Stimulated activated naive CD8-positive, alpha-beta T cell treated with anti-CD3 and anti-CD28 coated beads, Interleukin-15, amount 100 ng/mL, for 72 hours (primary cell): ENCODE data around the gene SCG5.
"Not testable (repeated sequence)": the region's sequence is repeated elsewhere in the genome, so short reads cannot be mapped to it uniquely, and the experiment has no call there.

Experiments
- ATAC-seq: fragments of 150-1000 bp; cut with Tn5 transposase; 2 replicates; pipeline ENCODE4 v1.10.0; 2021; ENCODE audit warnings: mild to moderate bottlenecking, moderate library complexity
- DNase-seq, 2 donors: peaks; one replicate each; pipeline ENCODE4 v3.0.0; 2021 to 2022
- H3K27ac Mint-ChIP-seq, 2 donors: one replicate each; pipeline ENCODE4 v1.8.0; 2022; ENCODE audit warnings: mild to moderate bottlenecking in 2 of 2, mixed read lengths in 2 of 2, moderate library complexity in 2 of 2
- H3K27me3 Mint-ChIP-seq: one replicate; pipeline ENCODE4 v1.8.0; 2022; ENCODE audit warnings: mixed read lengths
- H3K4me1 Mint-ChIP-seq: one replicate; pipeline ENCODE4 v1.8.0; 2022; ENCODE audit warnings: mild to moderate bottlenecking, mixed read lengths
- H3K4me3 Mint-ChIP-seq, 2 donors: one replicate each; pipeline ENCODE4 v1.8.0; 2022; ENCODE audit warnings: mild to moderate bottlenecking in 2 of 2, mixed read lengths in 2 of 2, moderate library complexity in 1 of 2
- H3K9me3 Mint-ChIP-seq, 2 donors: one replicate each; pipeline ENCODE4 v1.8.0; 2022; ENCODE audit warnings: mixed read lengths in 2 of 2

SCG5 gene, protein sequence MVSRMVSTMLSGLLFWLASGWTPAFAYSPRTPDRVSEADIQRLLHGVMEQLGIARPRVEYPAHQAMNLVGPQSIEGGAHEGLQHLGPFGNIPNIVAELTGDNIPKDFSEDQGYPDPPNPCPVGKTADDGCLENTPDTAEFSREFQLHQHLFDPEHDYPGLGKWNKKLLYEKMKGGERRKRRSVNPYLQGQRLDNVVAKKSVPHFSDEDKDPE

DNA sequence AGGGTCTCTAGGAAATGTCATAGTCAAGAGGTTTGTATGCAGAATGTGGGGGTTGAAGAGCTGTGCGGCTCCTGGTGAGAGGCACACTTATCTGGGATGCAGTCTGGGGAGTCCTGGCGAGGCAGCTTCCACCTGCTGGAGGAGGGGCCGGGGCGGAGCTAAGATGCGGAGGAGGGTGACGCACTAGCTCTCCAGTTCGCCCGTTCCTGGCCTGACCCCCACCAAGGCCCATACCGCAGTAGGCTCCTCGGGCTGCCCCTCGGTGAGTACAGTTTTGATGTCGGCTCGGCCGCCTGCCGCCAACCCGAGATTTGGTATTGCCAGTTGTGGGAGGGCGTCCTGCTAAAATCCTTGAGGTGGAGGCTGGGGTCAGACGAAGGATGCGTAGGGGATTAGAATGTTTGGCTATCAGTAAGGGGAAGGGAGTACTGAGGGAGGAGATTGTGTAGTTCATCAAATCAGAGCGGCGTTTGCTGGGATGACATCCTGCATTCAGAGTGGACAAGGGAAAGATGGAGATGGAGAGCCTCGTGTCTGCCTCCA is at the start of gene SCG5:
SCG5 (plus strand) TSS at position 194 of the 543 bp plus-strand sequence. CDS start 1,883 bp downstream, outside the sequence.
- H3K4me1 Mint-ChIP-seq = peaks cover 6% of the 10 kb centered on the region
- peak within 1 kb of the TSS in 1 of 2 donors; percentile 71 for H3K27ac Mint-ChIP-seq
- ATAC-seq = no peak
- H3K27me3 Mint-ChIP-seq = peaks cover 11% of the 10 kb centered on the region
- H3K9me3 Mint-ChIP-seq = no peaks in the 10 kb centered on the region
- no peak within 1 kb of the TSS for H3K4me3 Mint-ChIP-seq
- no peak for DNase-seq

DNA sequence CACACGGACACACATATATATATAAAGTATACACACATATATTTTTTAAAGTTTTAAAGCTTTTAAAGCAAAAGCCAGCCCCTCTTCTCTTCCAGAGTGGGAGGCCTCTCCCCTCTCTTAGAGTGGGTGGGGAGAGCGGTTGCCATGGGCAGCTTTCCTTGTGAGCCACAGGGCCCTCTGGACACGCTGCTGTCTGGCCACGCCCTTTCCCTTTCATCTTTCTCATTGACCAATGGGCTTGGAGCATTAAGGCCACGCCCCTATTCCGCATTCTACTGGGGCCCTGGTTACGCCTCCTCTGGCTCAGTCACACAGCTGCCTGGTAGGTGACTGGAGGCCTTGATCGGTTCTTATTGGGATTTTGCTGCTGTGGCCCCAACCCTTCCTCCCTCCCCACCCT is 48.4 kb upstream of the SCG5 start, which contains the start of gene GOLGA8N:
GOLGA8N (plus strand) TSS at position 306 of the 400 bp plus-strand sequence.
- H3K9me3 Mint-ChIP-seq, H3K4me1 Mint-ChIP-seq, H3K4me3 Mint-ChIP-seq, ATAC-seq, DNase-seq, H3K27ac Mint-ChIP-seq, H3K27me3 Mint-ChIP-seq: not testable (repeated sequence)

DNA sequence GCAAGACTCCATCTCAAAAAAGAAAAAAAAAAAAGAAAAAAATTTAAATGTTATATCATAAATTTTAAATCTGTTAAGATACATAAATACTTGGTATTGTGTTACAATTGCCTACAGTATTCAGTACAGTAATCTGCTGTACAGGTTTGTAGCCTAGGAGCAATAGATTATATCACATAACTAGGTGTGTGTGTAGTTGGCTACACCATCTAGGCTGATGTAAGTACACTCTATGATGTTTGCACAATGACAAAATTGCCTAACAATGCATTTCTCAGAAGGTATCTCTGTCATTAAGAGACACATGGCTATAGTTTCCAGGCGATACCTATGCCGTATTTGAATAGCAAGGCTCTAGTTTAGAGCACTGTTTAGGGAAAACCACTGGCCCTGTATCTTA is 32.0 kb upstream of the SCG5 start:
- ATAC-seq, H3K27me3 Mint-ChIP-seq, H3K27ac Mint-ChIP-seq, H3K4me3 Mint-ChIP-seq, DNase-seq, H3K4me1 Mint-ChIP-seq, H3K9me3 Mint-ChIP-seq: not testable (repeated sequence)

DNA sequence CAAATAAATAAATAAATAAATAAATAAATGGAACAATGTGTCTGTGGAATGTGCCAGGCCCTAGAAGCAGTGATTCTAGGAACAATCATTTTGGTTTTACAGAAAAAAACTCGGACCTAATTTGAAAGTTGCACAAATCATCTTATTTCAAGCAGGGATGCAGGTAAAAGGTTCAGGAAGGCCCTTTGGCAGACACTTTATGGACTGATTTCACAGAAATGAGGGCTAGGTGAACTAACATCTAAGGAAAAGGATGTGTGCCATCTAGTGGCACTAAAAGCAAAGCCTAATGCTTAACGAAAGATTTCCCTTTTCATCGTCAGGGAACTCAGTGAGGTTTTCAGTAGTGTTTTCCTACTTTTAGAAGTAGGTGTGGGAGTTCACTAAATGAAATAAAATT is 30.8 kb upstream of the SCG5 start:
- H3K9me3 Mint-ChIP-seq, DNase-seq, H3K4me3 Mint-ChIP-seq, ATAC-seq, H3K27me3 Mint-ChIP-seq, H3K4me1 Mint-ChIP-seq, H3K27ac Mint-ChIP-seq: not testable (repeated sequence)

DNA sequence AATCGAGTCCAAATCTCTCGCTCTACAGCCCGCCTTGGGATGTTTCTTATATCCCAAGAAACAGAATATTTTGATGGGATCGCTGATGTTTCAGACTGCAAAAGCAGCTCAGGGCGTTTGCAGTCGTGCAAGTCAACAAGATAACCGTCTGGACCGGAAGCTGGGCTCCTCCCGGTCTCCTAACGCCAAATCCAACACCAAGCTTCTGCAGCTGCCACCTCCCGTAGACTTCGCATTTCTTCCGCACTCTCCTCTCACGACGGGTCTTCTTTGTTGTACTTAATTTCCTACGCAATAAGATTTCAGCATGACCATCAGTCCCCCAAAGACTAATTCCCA is 26.8 kb upstream of the SCG5 start:
- Mint-ChIP-seq H3K4me1 (peaks cover 16% of the 10 kb centered on the region), H3K27ac (peak overlapping the region; percentile 98), H3K4me3 (peak overlapping the region; percentile 92 to 93)
- not testable (repeated sequence) for H3K9me3 Mint-ChIP-seq, DNase-seq, H3K27me3 Mint-ChIP-seq
- ATAC-seq = peak; percentile 35

DNA sequence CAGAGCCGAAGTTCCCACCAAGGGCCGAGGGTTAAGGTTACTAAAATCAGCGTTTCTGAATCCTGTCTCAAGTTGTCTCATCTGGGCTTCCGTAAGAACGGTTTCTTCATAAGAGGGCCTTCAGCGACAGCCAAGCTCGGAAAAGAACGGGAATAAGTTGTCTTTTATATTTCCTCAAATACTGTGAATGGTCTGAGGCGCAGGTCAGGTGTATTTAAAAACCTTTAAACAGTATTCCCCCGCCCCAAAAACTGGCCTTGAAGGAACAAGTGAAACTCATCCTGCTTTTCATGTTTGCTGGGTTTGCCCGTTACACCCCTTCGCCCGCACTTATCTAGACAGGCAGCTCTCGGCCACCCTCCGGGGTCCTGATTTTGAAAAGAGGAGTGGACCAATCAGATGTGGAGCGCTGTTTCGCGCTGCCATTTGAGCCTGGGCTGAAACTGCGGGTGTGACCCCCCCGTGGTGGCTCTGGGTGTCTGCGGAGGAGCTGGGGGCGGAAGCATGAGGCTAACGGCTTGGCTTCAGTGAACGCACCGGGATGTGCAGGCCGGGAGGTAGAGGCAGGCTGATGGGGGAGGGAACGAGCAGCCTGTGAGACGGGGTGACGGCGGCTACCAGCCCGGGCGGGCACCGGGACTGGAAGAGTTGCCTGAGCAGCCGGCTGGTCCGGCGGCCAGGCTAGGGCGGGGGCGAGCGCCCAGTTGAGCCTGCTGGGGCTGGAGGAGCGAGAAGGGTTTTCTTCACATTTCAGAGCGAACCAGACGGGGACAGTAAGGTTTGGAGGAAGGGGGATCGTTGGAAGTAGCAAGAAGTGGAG is 26.2 kb upstream of the SCG5 start, which contains the start of gene ARHGAP11A:
ARHGAP11A (plus strand) TSS at position 454 of the 820 bp plus-strand sequence. CDS start 708 bp downstream, outside the sequence.
- DNase-seq = peak; percentile 82 to 92
- not testable (repeated sequence) for H3K27me3 Mint-ChIP-seq, H3K9me3 Mint-ChIP-seq
- H3K4me1 Mint-ChIP-seq = peaks cover 16% of the 10 kb centered on the region
- peak within 1 kb of the TSS; percentile 92 to 93 for H3K4me3 Mint-ChIP-seq
- H3K27ac Mint-ChIP-seq = peak within 1 kb of the TSS; percentile 98
- ATAC-seq = peak; percentile 95

DNA sequence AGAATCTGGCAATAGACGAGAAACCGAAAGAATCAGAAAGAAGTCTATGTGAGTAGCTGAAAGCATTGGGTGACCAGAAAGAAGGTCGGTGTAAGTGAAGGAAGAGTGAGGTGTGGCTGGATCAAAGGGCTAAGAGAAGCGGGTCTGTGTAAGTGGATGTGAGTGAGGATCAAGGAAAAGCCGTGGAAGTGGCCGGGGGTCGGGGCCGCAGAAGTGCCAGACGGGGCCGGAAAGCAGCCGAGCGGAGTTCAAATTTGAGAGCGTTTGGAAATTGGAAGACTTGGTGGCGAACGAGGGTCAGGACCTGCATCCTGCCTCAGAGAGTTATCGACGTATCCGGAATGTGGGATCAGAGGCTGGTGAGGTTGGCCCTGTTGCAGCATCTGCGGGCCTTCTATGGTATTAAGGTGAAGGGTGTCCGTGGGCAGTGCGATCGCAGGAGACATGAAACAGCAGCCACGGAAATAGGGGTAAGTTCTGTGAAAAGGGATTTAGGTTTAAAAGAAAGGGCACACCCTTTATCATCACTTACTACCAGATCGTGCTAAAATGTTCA is 25.6 kb upstream of the SCG5 start:
- peak overlapping the region; percentile 92 to 93 for H3K4me3 Mint-ChIP-seq
- H3K27me3 Mint-ChIP-seq, H3K9me3 Mint-ChIP-seq: not testable (repeated sequence)
- ATAC-seq (peak; percentile 33), DNase-seq (peak; percentile 2 to 23)
- H3K4me1 Mint-ChIP-seq = peaks cover 16% of the 10 kb centered on the region
- peak overlapping the region; percentile 98 for H3K27ac Mint-ChIP-seq

DNA sequence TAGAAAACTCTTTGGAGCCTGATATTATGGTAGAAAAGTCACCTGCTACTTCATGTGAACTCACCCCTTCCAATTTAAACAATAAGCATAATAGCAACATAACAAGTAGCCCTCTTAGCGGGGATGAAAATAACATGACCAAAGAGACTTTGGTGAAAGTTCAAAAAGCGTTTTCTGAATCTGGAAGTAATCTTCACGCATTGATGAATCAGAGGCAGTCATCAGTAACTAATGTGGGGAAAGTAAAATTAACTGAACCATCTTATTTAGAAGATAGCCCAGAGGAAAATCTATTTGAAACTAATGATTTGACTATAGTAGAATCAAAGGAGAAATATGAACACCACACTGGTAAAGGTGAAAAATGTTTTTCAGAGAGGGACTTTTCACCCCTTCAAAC is 5.1 kb upstream of the SCG5 start:
- Mint-ChIP-seq H3K4me1 (peaks cover under 1% of the 10 kb centered on the region), H3K27me3 (peaks cover 4% of the 10 kb centered on the region), H3K4me3 (no peak overlapping the region), H3K9me3 (no peaks in the 10 kb centered on the region), H3K27ac (no peak overlapping the region)
- no peak for ATAC-seq
- DNase-seq = no peak

DNA sequence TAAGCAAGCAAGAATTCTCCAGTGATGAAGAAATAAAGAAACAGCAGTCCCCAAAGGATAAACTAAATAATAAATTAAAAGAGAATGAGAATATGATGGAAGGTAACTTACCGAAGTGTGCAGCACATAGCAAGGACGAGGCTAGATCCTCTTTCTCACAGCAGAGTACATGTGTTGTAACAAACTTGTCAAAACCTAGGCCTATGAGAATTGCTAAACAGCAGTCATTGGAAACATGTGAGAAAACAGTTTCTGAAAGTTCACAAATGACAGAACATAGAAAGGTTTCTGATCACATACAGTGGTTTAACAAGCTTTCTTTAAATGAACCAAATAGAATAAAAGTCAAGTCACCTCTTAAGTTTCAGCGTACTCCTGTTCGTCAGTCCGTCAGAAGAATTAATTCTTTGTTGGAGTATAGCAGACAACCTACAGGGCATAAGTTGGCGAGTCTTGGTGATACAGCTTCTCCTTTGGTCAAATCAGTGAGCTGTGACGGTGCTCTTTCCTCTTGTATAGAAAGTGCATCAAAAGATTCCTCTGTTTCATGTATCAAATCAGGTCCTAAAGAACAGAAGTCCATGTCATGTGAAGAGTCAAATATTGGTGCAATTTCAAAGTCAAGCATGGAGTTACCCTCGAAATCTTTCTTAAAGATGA is 4.5 kb upstream of the SCG5 start:
- DNase-seq = no peak
- H3K4me1 Mint-ChIP-seq = peaks cover 6% of the 10 kb centered on the region
- peaks cover 11% of the 10 kb centered on the region for H3K27me3 Mint-ChIP-seq
- no peaks in the 10 kb centered on the region for H3K9me3 Mint-ChIP-seq
- no peak for ATAC-seq
- H3K4me3 Mint-ChIP-seq = no peak overlapping the region
- no peak overlapping the region for H3K27ac Mint-ChIP-seq

DNA sequence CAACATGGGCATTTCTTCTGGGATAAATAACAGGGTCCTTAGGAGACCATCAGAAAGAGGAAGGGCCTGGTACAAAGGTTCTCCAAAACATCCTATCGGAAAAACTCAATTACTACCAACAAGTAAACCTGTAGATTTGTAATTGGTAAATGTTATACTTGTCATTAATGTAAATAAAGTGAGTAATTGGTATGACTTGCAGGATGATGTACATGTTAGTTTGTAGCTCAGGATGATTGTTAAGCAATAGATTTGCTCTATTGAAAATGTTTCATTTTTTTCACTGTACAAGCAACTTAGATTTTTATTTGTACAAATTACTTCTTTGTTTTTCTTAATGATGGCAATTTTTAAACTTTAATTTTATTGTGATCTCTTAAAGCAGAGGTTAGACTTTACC is 3.8 kb upstream of the SCG5 start:
- no peak for ATAC-seq
- Mint-ChIP-seq H3K27me3 (peaks cover 11% of the 10 kb centered on the region), H3K4me3 (no peak overlapping the region), H3K27ac (no peak overlapping the region), H3K9me3 (no peaks in the 10 kb centered on the region), H3K4me1 (peaks cover 6% of the 10 kb centered on the region)
- no peak for DNase-seq

DNA sequence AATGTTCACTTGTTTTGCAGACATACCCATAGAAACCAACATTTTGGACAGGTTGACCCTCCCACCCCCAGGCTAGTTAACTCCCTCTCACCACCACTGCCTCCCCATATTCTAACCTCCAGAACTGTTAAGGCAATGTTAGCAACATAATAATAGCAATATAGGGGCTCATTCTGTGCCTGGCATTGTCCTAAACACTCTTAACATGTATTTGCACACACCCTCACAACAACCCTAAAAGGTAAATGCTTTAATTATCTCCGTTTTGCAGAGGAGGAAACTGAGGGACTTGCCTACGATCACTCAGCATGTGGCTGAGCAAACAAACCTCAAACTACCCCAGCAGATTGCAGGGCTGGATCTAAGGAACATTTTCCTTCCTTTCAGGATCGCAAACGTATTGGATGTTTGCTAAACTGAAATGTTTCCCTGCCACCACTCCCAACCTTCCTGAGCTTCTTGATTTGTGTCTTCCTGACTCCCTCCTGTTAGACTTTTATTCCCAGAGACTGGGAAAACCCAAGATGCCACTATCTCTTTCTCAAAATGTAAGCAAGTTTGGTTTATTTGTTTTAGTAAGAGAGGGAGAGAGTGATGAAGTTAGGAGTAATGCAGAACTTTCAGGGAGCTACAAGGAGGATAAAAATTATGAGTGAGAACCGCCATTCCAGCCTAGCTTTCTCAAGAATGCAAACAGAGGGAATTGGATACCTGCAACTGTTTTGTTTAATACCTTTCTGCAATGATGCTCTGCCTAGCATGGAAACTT is 1.3 kb downstream of the SCG5 start:
- ATAC-seq (no peak), DNase-seq (no peak)
- peaks cover 6% of the 10 kb centered on the region for H3K4me1 Mint-ChIP-seq
- no peak overlapping the region for H3K4me3 Mint-ChIP-seq
- no peaks in the 10 kb centered on the region for H3K9me3 Mint-ChIP-seq
- peaks cover 11% of the 10 kb centered on the region for H3K27me3 Mint-ChIP-seq
- H3K27ac Mint-ChIP-seq = no peak overlapping the region

DNA sequence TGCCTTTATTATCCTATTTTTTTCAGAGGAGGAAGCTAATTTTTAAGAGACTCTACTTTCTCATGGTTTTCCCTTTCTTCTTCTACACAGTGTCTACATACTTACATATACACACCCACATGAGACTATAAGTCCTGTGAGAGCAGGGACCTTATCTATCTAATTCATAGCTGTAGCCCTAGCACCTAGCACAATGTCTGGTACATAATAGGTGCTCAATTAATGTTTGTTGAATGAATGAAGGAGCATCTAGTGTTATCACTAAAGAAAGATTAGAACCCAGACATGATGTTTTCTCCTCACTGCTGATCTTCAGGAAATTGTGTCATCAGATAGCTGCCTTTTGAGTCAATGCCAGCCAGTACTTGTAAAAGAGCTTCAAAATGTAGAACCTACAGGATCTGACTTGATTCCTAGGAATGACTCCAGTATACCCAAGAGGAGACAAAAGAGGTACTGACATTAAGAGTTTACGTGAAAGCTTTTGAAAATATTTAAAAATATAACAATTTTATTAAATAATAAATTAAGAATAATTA is 2.5 kb downstream of the SCG5 start:
- DNase-seq (no peak), ATAC-seq (no peak)
- Mint-ChIP-seq H3K4me1 (peaks cover 6% of the 10 kb centered on the region), H3K27ac (no peak overlapping the region), H3K27me3 (peaks cover 11% of the 10 kb centered on the region), H3K4me3 (no peak overlapping the region), H3K9me3 (no peaks in the 10 kb centered on the region)

DNA sequence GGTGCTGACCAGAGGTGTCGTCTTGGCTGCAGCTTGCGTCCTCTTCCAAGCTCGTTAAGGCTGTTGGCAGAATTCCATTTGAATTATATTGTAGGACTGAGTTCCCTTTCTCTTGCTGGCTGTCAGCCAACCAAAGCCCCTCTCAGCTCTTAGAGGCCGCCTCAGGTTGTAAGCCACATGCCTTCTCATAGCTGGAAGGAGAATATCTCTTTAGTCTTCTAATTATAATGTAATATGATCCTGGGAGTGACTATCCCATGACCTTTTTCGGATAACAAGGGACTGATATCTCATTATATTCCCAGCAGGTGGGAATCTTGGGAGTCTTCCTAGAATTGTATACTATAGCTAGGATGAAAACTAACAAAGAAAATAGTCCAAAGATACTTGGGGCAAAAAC is 4.8 kb downstream of the SCG5 start:
- Mint-ChIP-seq H3K27ac (no peak overlapping the region), H3K4me1 (peaks cover 6% of the 10 kb centered on the region), H3K4me3 (no peak overlapping the region), H3K9me3 (no peaks in the 10 kb centered on the region), H3K27me3 (peaks cover 8% of the 10 kb centered on the region)
- ATAC-seq = no peak
- DNase-seq = no peak

DNA sequence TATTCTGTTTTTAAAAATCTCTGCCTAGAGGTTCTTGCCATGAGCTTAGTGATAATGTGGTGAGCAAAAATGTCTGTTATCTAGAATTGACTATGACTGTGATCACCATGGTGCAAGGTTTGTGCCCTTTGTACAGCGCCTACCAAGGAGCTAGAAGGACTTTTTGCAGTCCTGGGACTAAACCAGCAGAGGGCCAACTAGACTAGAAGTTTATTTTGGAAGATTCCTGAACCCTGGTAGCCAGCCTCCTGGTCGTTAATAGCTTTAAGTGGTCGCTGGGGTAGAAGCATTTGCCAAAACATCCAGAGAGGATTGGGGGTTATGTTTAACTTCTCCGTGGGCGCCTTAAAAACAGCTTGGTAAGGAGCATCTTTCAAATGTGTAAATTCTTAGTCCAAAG is 7.8 kb downstream of the SCG5 start:
- H3K4me1 Mint-ChIP-seq = peaks cover 8% of the 10 kb centered on the region
- ATAC-seq (no peak), DNase-seq (no peak)
- no peak overlapping the region for H3K27ac Mint-ChIP-seq
- no peaks in the 10 kb centered on the region for H3K27me3 Mint-ChIP-seq
- no peak overlapping the region for H3K4me3 Mint-ChIP-seq
- no peaks in the 10 kb centered on the region for H3K9me3 Mint-ChIP-seq
